ENCODE data around the gene EGFLAM. TPM values are rescaled to one million over a fixed set of nuclear protein-coding genes. Genes with fewer than 3 reads are reported as not detected.

EGFLAM gene
- total RNA-seq, 1 experiment from 2014 or later, result 0.33 TPM

- Histone ChIP-seq H3K79me1 (ENCODE audit: insufficient read depth, low read depth, low read length, poor library complexity, severe bottlenecking) (no peaks in the 10 kb centered on the region), H2BK12ac (ENCODE audit: insufficient read length, low read depth, low read length) (no peak overlapping the region), H3K4me2 (ENCODE audit: insufficient read depth, insufficient read length, low read length) (no peak overlapping the region), H3K9ac (ENCODE audit: extremely low read depth, insufficient read length, low read length) (no peak overlapping the region), H3T11ph (ENCODE audit: low read length) (no peak overlapping the region), H4K5ac (ENCODE audit: insufficient read length, low read depth, low read length) (no peak overlapping the region), H3K4ac (ENCODE audit: low read depth, low read length) (no peak overlapping the region), H2BK5ac (ENCODE audit: insufficient read length, low read length) (no peak overlapping the region), H3K27me3 (ENCODE audit: insufficient read depth, low read length) (no peaks in the 10 kb centered on the region), H3K56ac (ENCODE audit: insufficient read length, low read depth, low read length) (no peak overlapping the region), H3K23me2 (ENCODE audit: insufficient read length, low read depth, low read length, poor library complexity, severe bottlenecking) (no peaks in the 10 kb centered on the region), H2AK5ac (ENCODE audit: insufficient read length, low read length) (no peak overlapping the region), H3K18ac (ENCODE audit: insufficient read length, low read depth, low read length) (no peak overlapping the region), H4K20me1 (ENCODE audit: control insufficient read depth, insufficient read depth, insufficient read length) (no peaks in the 10 kb centered on the region), H2BK120ac (ENCODE audit: low read depth, low read length, poor library complexity, severe bottlenecking) (no peak overlapping the region), H3K9me3 (ENCODE audit: control insufficient read depth, low read depth, low read length) (no peaks in the 10 kb centered on the region), H3K4me1 (ENCODE audit: insufficient read depth, low read length) (no peaks in the 10 kb centered on the region), H2BK20ac (ENCODE audit: low read depth, low read length, poor library complexity, severe bottlenecking) (no peak overlapping the region), H4K8ac (replicated peaks; ENCODE audit: insufficient read length, low read depth, low read length) (no peak overlapping the region), H3K23ac (ENCODE audit: insufficient read length, low read depth, low read length) (no peak overlapping the region), H3K14ac (ENCODE audit: insufficient read depth, low read length) (no peak overlapping the region), H2BK15ac (ENCODE audit: low read depth, low read length) (no peak overlapping the region), H3K79me2 (ENCODE audit: insufficient read depth, low read length) (no peaks in the 10 kb centered on the region), H4K91ac (ENCODE audit: insufficient read length, low read depth, low read length) (no peak overlapping the region), H3K27ac (ENCODE audit: insufficient read length, low read depth, low read length) (no peak overlapping the region), H2AFZ (ENCODE audit: low read length) (no peak overlapping the region)
- no peaks in the 10 kb centered on the region for H3K27me3 Mint-ChIP-seq (ENCODE audit: low read depth)
- no peaks in the 10 kb centered on the region for H3K4me1 Mint-ChIP-seq
- TF ChIP-seq CTCF (conservative IDR thresholded peaks at IDR 0.05), result no peak
- DNase-seq, result no peak
- H3K4me3 Mint-ChIP-seq, result no peak overlapping the region
- H3K36me3 Mint-ChIP-seq (ENCODE audit: insufficient read depth in 1 of 3, low read depth in 3 of 3), result no peaks in the 10 kb centered on the region
- peaks cover 0 to 3% of the 10 kb centered on the region in 2 experiments; a peak in 1 of 5 replicates for H3K9me3 Mint-ChIP-seq
- H3K27ac Mint-ChIP-seq, result no peak overlapping the region
Measured at GRCh38 chr5:38212307-38212706, 46.1 kb upstream of the EGFLAM start.
